IMR-90 (cell line): Measurements from ENCODE around the gene COL4A2. TPM values are rescaled to one million over a fixed set of nuclear protein-coding genes. Genes with fewer than 3 reads are reported as not detected.
A peak's percentile ranks its signal among the peaks of the same experiment; 100 is the strongest.

ENCODE experiments used
- ATAC-seq: fragments of 200-7000 bp; cut with Tn5 transposase; 2 replicates; pipeline ENCODE4 v1.9.1; 2020; ENCODE audit warnings: low read depth, mild to moderate bottlenecking, moderate library complexity
- BruUV-seq: library from RNA; stranded (reverse); fragments of 400-500 nt; replicated peaks from 2 replicates; lab custom pipeline; 2021; lab: Mats Ljungman, UMichigan
- CTCF ChIA-PET: fragments of 300-600 bp; formaldehyde crosslinking; extraction: SDS; loops from one replicate; lab custom pipeline; 2021; ENCODE audit warnings: antibody characterized with exemption; lab: Yijun Ruan, JAX
- POLR2A ChIA-PET: fragments of 300-600 bp; sonication (Branson Sonifier 250); formaldehyde crosslinking; loops from one replicate; lab custom pipeline; 2022; ENCODE audit warnings: antibody characterized with exemption; ENCODE audit not compliant: unreplicated experiment; lab: Charles Lee
- DNase-seq: peaks from one replicate; pipeline ENCODE4 v3.0.0; 2013
- H2AFZ ChIP-seq: replicated peaks from 2 replicates; pipeline ENCODE3; 2013; ENCODE audit warnings: low read length, mild to moderate bottlenecking; ENCODE audit not compliant: poor library complexity
- H2AK5ac ChIP-seq: 2 replicates; pipeline ENCODE4 v1.6.1; 2013; ENCODE audit warnings: low read depth, low read length, inconsistent platforms
- H2AK9ac ChIP-seq: replicated peaks from 2 replicates; pipeline ENCODE3; 2013; ENCODE audit warnings: mild to moderate bottlenecking, low read depth, low read length, moderate library complexity; ENCODE audit not compliant: poor library complexity
- H2BK120ac ChIP-seq: 2 replicates; pipeline ENCODE4 v1.6.1; 2013; ENCODE audit warnings: low read depth, low read length, inconsistent platforms
- H2BK15ac ChIP-seq: 3 replicates; pipeline ENCODE4 v1.6.1; 2013; ENCODE audit warnings: low read depth, low read length, inconsistent platforms
- H2BK20ac ChIP-seq: 2 replicates; pipeline ENCODE4 v1.6.1; 2013; ENCODE audit warnings: low read depth, mild to moderate bottlenecking, inconsistent platforms, low read length, moderate library complexity
- H2BK5ac ChIP-seq: 2 replicates; pipeline ENCODE4 v1.6.1; 2013; ENCODE audit warnings: mild to moderate bottlenecking, low read depth, low read length, inconsistent platforms; ENCODE audit not compliant: poor library complexity, severe bottlenecking
- H3K14ac ChIP-seq: replicated peaks from 2 replicates; pipeline ENCODE4 v1.6.1; 2013; ENCODE audit warnings: low read depth, low read length, inconsistent platforms
- H3K18ac ChIP-seq: 2 replicates; pipeline ENCODE4 v1.6.1; 2013; ENCODE audit warnings: low read depth, low read length, control low read depth
- H3K23ac ChIP-seq: 2 replicates; pipeline ENCODE4 v1.6.1; 2013; ENCODE audit warnings: low read depth, low read length, inconsistent platforms
- H3K27ac ChIP-seq: 2 replicates; pipeline ENCODE4 v1.5.1; 2013; ENCODE audit warnings: mild to moderate bottlenecking, control low read depth, low read length; ENCODE audit not compliant: insufficient read depth
- H3K27me3 ChIP-seq: 2 replicates; pipeline ENCODE4 v1.6.1; 2013; ENCODE audit warnings: low read length; ENCODE audit not compliant: control insufficient read depth, insufficient read depth
- H3K36me3 ChIP-seq: 2 replicates; pipeline ENCODE4 v1.6.1; 2013; ENCODE audit warnings: low read length, mixed read lengths; ENCODE audit not compliant: control insufficient read depth, insufficient read depth
- H3K4ac ChIP-seq: 2 replicates; pipeline ENCODE4 v1.6.1; 2013; ENCODE audit warnings: low read depth, low read length, inconsistent platforms
- H3K4me1 ChIP-seq: 2 replicates; pipeline ENCODE4 v1.6.1; 2013; ENCODE audit warnings: low read length, mixed read lengths; ENCODE audit not compliant: control insufficient read depth, insufficient read depth
- H3K4me2 ChIP-seq: 2 replicates; pipeline ENCODE4 v1.6.1; 2013; ENCODE audit warnings: low read depth, mild to moderate bottlenecking, control low read depth, low read length, moderate library complexity
- H3K4me3 ChIP-seq: 2 replicates; pipeline ENCODE4 v1.5.1; 2013; ENCODE audit warnings: low read depth, mild to moderate bottlenecking, control low read depth, low read length, moderate library complexity; ENCODE audit not compliant: insufficient read depth
- H3K56ac ChIP-seq: 2 replicates; pipeline ENCODE4 v1.6.1; 2013; ENCODE audit warnings: low read length, inconsistent platforms; ENCODE audit not compliant: insufficient read depth; ENCODE audit errors: extremely low read depth
- H3K79me1 ChIP-seq, 2 experiments: 2 replicates each; pipeline ENCODE4 v1.6.1; 2013; ENCODE audit warnings: low read length in 2 of 2, inconsistent platforms in 1 of 2, low read depth in 1 of 2
- H3K9ac ChIP-seq: 2 replicates; pipeline ENCODE4 v1.6.1; 2013; ENCODE audit warnings: low read depth, low read length, control low read depth
- H3K9me1 ChIP-seq: 2 replicates; pipeline ENCODE4 v1.6.1; 2013; ENCODE audit warnings: low read length, inconsistent platforms; ENCODE audit not compliant: insufficient read depth
- H3K9me3 ChIP-seq: 2 replicates; pipeline ENCODE4 v1.6.1; 2013; ENCODE audit warnings: low read length; ENCODE audit not compliant: control insufficient read depth, insufficient read depth
- H4K20me1 ChIP-seq: 2 replicates; pipeline ENCODE4 v1.6.1; 2013; ENCODE audit warnings: low read length, inconsistent platforms; ENCODE audit not compliant: insufficient read depth
- H4K5ac ChIP-seq: 2 replicates; pipeline ENCODE4 v1.6.1; 2013; ENCODE audit warnings: mild to moderate bottlenecking, low read depth, low read length, control low read depth
- H4K8ac ChIP-seq, 2 experiments: 2 replicates each; pipeline ENCODE4 v1.6.1; 2013; ENCODE audit warnings: low read depth in 2 of 2, low read length in 2 of 2, control low read depth in 1 of 2, inconsistent platforms in 1 of 2
- H4K91ac ChIP-seq: 2 replicates; pipeline ENCODE4 v1.6.1; 2013; ENCODE audit warnings: low read depth, low read length, inconsistent platforms; ENCODE audit not compliant: insufficient read depth
- BHLHE40 ChIP-seq: fragments of 150-350 bp; IDR thresholded peaks from 2 replicates; pipeline ENCODE4 v1.6.1; 2016; ENCODE audit warnings: mild to moderate bottlenecking, low read depth, low read length
- CEBPB ChIP-seq: IDR thresholded peaks from 2 replicates; pipeline ENCODE4 v1.6.1; 2012; ENCODE audit warnings: low read depth, low read length, improper control_type of control experiment
- CHD1 ChIP-seq: IDR thresholded peaks from 2 replicates; pipeline ENCODE4 v1.6.1; 2012; ENCODE audit warnings: low read depth, low read length, improper control_type of control experiment
- FOS ChIP-seq: fragments of 150-350 bp; IDR thresholded peaks from 2 replicates; pipeline ENCODE4 v1.6.1; 2016; ENCODE audit warnings: low read depth, low read length
- MAFK ChIP-seq: IDR thresholded peaks from 2 replicates; pipeline ENCODE4 v1.6.1; 2012; ENCODE audit warnings: low read depth, low read length, improper control_type of control experiment
- MAZ ChIP-seq: IDR thresholded peaks from 2 replicates; pipeline ENCODE4 v1.6.1; 2012; ENCODE audit warnings: low read depth, mild to moderate bottlenecking, low read length, improper control_type of control experiment, moderate library complexity, borderline replicate concordance
- MXI1 ChIP-seq: IDR thresholded peaks from 2 replicates; pipeline ENCODE4 v1.6.1; 2012; ENCODE audit warnings: low read depth, mild to moderate bottlenecking, low read length, moderate library complexity, borderline replicate concordance
- NFE2L2 ChIP-seq: fragments of 150-350 bp; IDR thresholded peaks from 2 replicates; pipeline ENCODE4 v1.6.1; 2016; ENCODE audit warnings: low read depth, mild to moderate bottlenecking, low read length
- POLR2A ChIP-seq: IDR thresholded peaks from 2 replicates; pipeline ENCODE4 v1.6.1; 2012; ENCODE audit warnings: mild to moderate bottlenecking, low read depth, low read length
- RAD21 ChIP-seq: IDR thresholded peaks from 2 replicates; pipeline ENCODE4 v1.6.1; 2012; ENCODE audit warnings: low read length, improper control_type of control experiment
- RCOR1 ChIP-seq: IDR thresholded peaks from 2 replicates; pipeline ENCODE4 v1.6.1; 2012; ENCODE audit warnings: mild to moderate bottlenecking, low read length, improper control_type of control experiment; ENCODE audit not compliant: insufficient replicate concordance
- SMC3 ChIP-seq: fragments of 150-350 bp; IDR thresholded peaks from 2 replicates; pipeline ENCODE4 v1.6.1; 2016; ENCODE audit warnings: low read depth, mild to moderate bottlenecking, antibody characterized with exemption, low read length, moderate library complexity
- USF2 ChIP-seq: fragments of 150-350 bp; IDR thresholded peaks from 2 replicates; pipeline ENCODE4 v1.6.1; 2017; ENCODE audit warnings: mild to moderate bottlenecking, antibody characterized with exemption, low read length, low read depth
- WGBS, 2 experiments: methylation state at CpG; one replicate each; pipeline versions ENCODE4 v1.1.5 to v1.1.7; 2013; ENCODE audit warnings: missing lambda C conversion rate in 2 of 2; ENCODE audit not compliant: insufficient read length in 1 of 2; ENCODE audit errors: extremely low coverage in 2 of 2; 5-methylcytosine and 5-hydroxymethylcytosine counted together
- dilution Hi-C: fragments of 300-500 bp; cut with HindIII; formaldehyde crosslinking; loops from one replicate; pipeline ENCODE4 v1.14.3; 2018; ENCODE audit warnings: low sequenced_read_pairs; ENCODE audit not compliant: unreplicated experiment
- in situ Hi-C: fragments of 300-500 bp; cut with MboI; formaldehyde crosslinking; loops from 3 replicates; pipeline ENCODE4 v1.14.3; 2019; ENCODE audit warnings: low sequenced_read_pairs, inconsistent platforms, mixed read lengths
- intact Hi-C: fragments of 100-400 bp; cut with micrococcal nuclease; formaldehyde crosslinking; loops from 2 replicates; pipeline ENCODE4 v1.10.0; 2022
- polyA plus RNA-seq, 3 experiments: library from polyadenylated mRNA; depleted of rRNA; stranded (reverse); fragments of >200 nt; gene quantifications; 2 replicates each; pipeline ENCODE4 v1.2.3, GENCODE V29; 2012; ENCODE audit warnings: low replicate concordance in 1 of 3
- total RNA-seq: library from RNA; depleted of rRNA; stranded (reverse); fragments of >200 nt; gene quantifications from 2 replicates; pipeline ENCODE4 v1.2.3, GENCODE V29; 2012
- TF ChIP-seq, protein P1 (sequence below): conservative IDR thresholded peaks from 2 replicates; pipeline ENCODE4 v1.5.1; 2012; ENCODE audit warnings: mild to moderate bottlenecking, low read depth, low read length, improper control_type of control experiment
- TF ChIP-seq, protein P2 (sequence below): fragments of 150-350 bp; IDR thresholded peaks from 2 replicates; pipeline ENCODE4 v1.6.1; 2016; ENCODE audit warnings: low read depth, mild to moderate bottlenecking, low read length, moderate library complexity, borderline replicate concordance

COL4A2 gene
- total and polyA plus RNA-seq, 2 of the 4 experiments (the other 2 are of a cell fraction): 90.7 to 457 TPM

GRCh38 chr13:110285991-110286832, 20.9 kb upstream of the COL4A2 start:
- Histone ChIP-seq H3K4me2 (no peak overlapping the region), H4K20me1 (peaks cover 98% of the 10 kb centered on the region), H2AK9ac (no peak overlapping the region), H3K4ac (no peak overlapping the region), H3K27me3 (no peaks in the 10 kb centered on the region), H2AFZ (no peak overlapping the region), H3K23ac (peak overlapping the region; percentile 46; the same call in 1 of the 2 replicates), H2BK5ac (no peak overlapping the region), H2AK5ac (no peak overlapping the region), H2BK15ac (no peak overlapping the region), H3K4me3 (no peak overlapping the region), H3K9me3 (no peaks in the 10 kb centered on the region), H3K56ac (no peak overlapping the region), H4K8ac (no peak overlapping the region), H2BK120ac (no peak overlapping the region), H2BK20ac (no peak overlapping the region), H3K9ac (no peak overlapping the region), H3K4me1 (peaks cover 21% of the 10 kb centered on the region), H4K91ac (no peak overlapping the region), H3K79me1 (peaks cover 43 to 91% of the 10 kb centered on the region in 2 experiments), H3K14ac (no peak overlapping the region), H3K36me3 (peaks cover 59% of the 10 kb centered on the region), H4K5ac (no peak overlapping the region), H3K27ac (no peak overlapping the region), H3K9me1 (peaks cover 62% of the 10 kb centered on the region), H3K18ac (no peak overlapping the region)
- intact Hi-C loops: no loop called here
- no TSS peak for BruUV-seq
- dilution Hi-C loops: no loop called here
- ATAC-seq: no peak
- ChIA-PET POLR2A (no interaction called here), CTCF (no interaction called here)
- in situ Hi-C loops: no loop called here
- 86% methylated on average over 9 of the region's 14 CpGs; no CpG with 5 or more reads in 1 of the 2 experiments for WGBS, 2 experiments
- no peak for DNase-seq
- TF ChIP-seq MAZ (no peak), FOS (no peak), USF2 (no peak), BHLHE40 (no peak), CEBPB (no peak), MAFK (no peak), POLR2A (no peak), SMC3 (no peak), CHD1 (no peak), MXI1 (no peak), RAD21 (no peak), NFE2L2 (no peak), RCOR1 (no peak)
- TF ChIP-seq, protein P1, sequence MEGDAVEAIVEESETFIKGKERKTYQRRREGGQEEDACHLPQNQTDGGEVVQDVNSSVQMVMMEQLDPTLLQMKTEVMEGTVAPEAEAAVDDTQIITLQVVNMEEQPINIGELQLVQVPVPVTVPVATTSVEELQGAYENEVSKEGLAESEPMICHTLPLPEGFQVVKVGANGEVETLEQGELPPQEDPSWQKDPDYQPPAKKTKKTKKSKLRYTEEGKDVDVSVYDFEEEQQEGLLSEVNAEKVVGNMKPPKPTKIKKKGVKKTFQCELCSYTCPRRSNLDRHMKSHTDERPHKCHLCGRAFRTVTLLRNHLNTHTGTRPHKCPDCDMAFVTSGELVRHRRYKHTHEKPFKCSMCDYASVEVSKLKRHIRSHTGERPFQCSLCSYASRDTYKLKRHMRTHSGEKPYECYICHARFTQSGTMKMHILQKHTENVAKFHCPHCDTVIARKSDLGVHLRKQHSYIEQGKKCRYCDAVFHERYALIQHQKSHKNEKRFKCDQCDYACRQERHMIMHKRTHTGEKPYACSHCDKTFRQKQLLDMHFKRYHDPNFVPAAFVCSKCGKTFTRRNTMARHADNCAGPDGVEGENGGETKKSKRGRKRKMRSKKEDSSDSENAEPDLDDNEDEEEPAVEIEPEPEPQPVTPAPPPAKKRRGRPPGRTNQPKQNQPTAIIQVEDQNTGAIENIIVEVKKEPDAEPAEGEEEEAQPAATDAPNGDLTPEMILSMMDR: no peak
- TF ChIP-seq, protein P2, sequence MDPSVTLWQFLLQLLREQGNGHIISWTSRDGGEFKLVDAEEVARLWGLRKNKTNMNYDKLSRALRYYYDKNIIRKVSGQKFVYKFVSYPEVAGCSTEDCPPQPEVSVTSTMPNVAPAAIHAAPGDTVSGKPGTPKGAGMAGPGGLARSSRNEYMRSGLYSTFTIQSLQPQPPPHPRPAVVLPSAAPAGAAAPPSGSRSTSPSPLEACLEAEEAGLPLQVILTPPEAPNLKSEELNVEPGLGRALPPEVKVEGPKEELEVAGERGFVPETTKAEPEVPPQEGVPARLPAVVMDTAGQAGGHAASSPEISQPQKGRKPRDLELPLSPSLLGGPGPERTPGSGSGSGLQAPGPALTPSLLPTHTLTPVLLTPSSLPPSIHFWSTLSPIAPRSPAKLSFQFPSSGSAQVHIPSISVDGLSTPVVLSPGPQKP: no peak
